ENCODE measurements around the gene SHC3. TPM values are rescaled to one million over a fixed set of nuclear protein-coding genes. Genes with fewer than 3 reads are reported as not detected.

Gene SHC3
- polyA plus RNA-seq, 1 donor from 2014 or later: not detected

- Mint-ChIP-seq H3K4me1 (peaks cover 0 to 6% (median 0%) of the 10 kb centered on the region in 3 donors), H3K27ac (no peak overlapping the region), H3K36me3 (peaks cover 3% of the 10 kb centered on the region), H3K9me3 (no peaks in the 10 kb centered on the region), H3K4me3 (peak overlapping the region in 1 of 4 donors; percentile 37), H3K27me3 (peaks cover 11% of the 10 kb centered on the region)
These were observed 176.6 kb downstream of the SHC3 start for GRCh38 chr9:89001917-89002540.

GRCh38 chr9:89000973-89001916 is 177.4 kb downstream of the SHC3 start:
- Mint-ChIP-seq H3K36me3 (peaks cover 3% of the 10 kb centered on the region), H3K27ac (no peak overlapping the region), H3K27me3 (peaks cover 11% of the 10 kb centered on the region), H3K4me1 (peaks cover 0 to 6% (median 0%) of the 10 kb centered on the region in 3 donors), H3K4me3 (peak overlapping the region in 1 of 4 donors; percentile 37), H3K9me3 (no peaks in the 10 kb centered on the region)

GRCh38 chr9:89000371-89000781 is 178.2 kb downstream of the SHC3 start:
- H3K9me3 Mint-ChIP-seq: no peaks in the 10 kb centered on the region
- peaks cover 0 to 6% (median 0%) of the 10 kb centered on the region in 3 donors for H3K4me1 Mint-ChIP-seq
- H3K27me3 Mint-ChIP-seq: peaks cover 11% of the 10 kb centered on the region
- H3K27ac Mint-ChIP-seq: no peak overlapping the region
- peaks cover 3% of the 10 kb centered on the region for H3K36me3 Mint-ChIP-seq
- H3K4me3 Mint-ChIP-seq: no peak overlapping the region

GRCh38 chr9:88998911-88999310 is 179.7 kb downstream of the SHC3 start:
- peaks cover 0 to 6% (median 0%) of the 10 kb centered on the region in 3 donors for H3K4me1 Mint-ChIP-seq
- peaks cover 11% of the 10 kb centered on the region for H3K27me3 Mint-ChIP-seq
- no peak overlapping the region for H3K4me3 Mint-ChIP-seq
- H3K36me3 Mint-ChIP-seq: peaks cover 3% of the 10 kb centered on the region
- H3K27ac Mint-ChIP-seq: no peak overlapping the region
- H3K9me3 Mint-ChIP-seq: no peaks in the 10 kb centered on the region

GRCh38 chr9:88998503-88998902 is 180.1 kb downstream of the SHC3 start:
- Mint-ChIP-seq H3K27ac (no peak overlapping the region), H3K4me3 (no peak overlapping the region), H3K4me1 (peaks cover 0 to 6% (median 0%) of the 10 kb centered on the region in 3 donors), H3K9me3 (no peaks in the 10 kb centered on the region), H3K27me3 (peaks cover 11% of the 10 kb centered on the region), H3K36me3 (peaks cover 3% of the 10 kb centered on the region)

GRCh38 chr9:88997646-88998045 is 181.0 kb downstream of the SHC3 start:
- Mint-ChIP-seq H3K36me3 (peaks cover 3% of the 10 kb centered on the region), H3K27me3 (peaks cover 10% of the 10 kb centered on the region)

GRCh38 chr9:88996921-88997235 is 181.7 kb downstream of the SHC3 start:
- H3K9me3 Mint-ChIP-seq: no peaks in the 10 kb centered on the region
- no peak overlapping the region for H3K4me3 Mint-ChIP-seq
- peaks cover 11% of the 10 kb centered on the region for H3K27me3 Mint-ChIP-seq
- no peak overlapping the region for H3K27ac Mint-ChIP-seq
- peaks cover under 1% of the 10 kb centered on the region for H3K36me3 Mint-ChIP-seq
- peaks cover 0 to 7% (median 0%) of the 10 kb centered on the region in 3 donors for H3K4me1 Mint-ChIP-seq

More at GRCh38 chr9:88997646-88998045, 181.0 kb downstream of the SHC3 start:
- Mint-ChIP-seq H3K9me3 (no peaks in the 10 kb centered on the region), H3K27ac (no peak overlapping the region), H3K4me3 (no peak overlapping the region), H3K4me1 (peaks cover 0 to 6% (median 0%) of the 10 kb centered on the region in 3 donors)

GRCh38 chr9:88996046-88996920 is 182.3 kb downstream of the SHC3 start:
- Mint-ChIP-seq H3K4me1 (peaks cover 0 to 4% (median 0%) of the 10 kb centered on the region in 3 donors), H3K9me3 (no peaks in the 10 kb centered on the region), H3K36me3 (no peaks in the 10 kb centered on the region), H3K27me3 (peaks cover 12% of the 10 kb centered on the region), H3K4me3 (no peak overlapping the region), H3K27ac (no peak overlapping the region)

GRCh38 chr9:88995627-88996026 is 183.0 kb downstream of the SHC3 start:
- no peak overlapping the region for H3K27ac Mint-ChIP-seq
- no peaks in the 10 kb centered on the region for H3K9me3 Mint-ChIP-seq
- H3K36me3 Mint-ChIP-seq: no peaks in the 10 kb centered on the region
- peaks cover 12% of the 10 kb centered on the region for H3K27me3 Mint-ChIP-seq
- H3K4me1 Mint-ChIP-seq: peaks cover 0 to 3% (median 0%) of the 10 kb centered on the region in 3 donors
- no peak overlapping the region for H3K4me3 Mint-ChIP-seq

GRCh38 chr9:88995200-88995577 is 183.4 kb downstream of the SHC3 start:
- Mint-ChIP-seq H3K4me1 (peaks cover 0 to 3% (median 0%) of the 10 kb centered on the region in 3 donors), H3K9me3 (no peaks in the 10 kb centered on the region), H3K27ac (no peak overlapping the region), H3K4me3 (no peak overlapping the region), H3K27me3 (peaks cover 16% of the 10 kb centered on the region), H3K36me3 (no peaks in the 10 kb centered on the region)

- H3K36me3 Mint-ChIP-seq: no peaks in the 10 kb centered on the region
- H3K27ac Mint-ChIP-seq: no peak overlapping the region
- H3K4me3 Mint-ChIP-seq: no peak overlapping the region
- no peaks in the 10 kb centered on the region for H3K9me3 Mint-ChIP-seq
- peaks cover 0 to 3% (median 0%) of the 10 kb centered on the region in 3 donors for H3K4me1 Mint-ChIP-seq
- H3K27me3 Mint-ChIP-seq: peaks cover 18% of the 10 kb centered on the region
These were observed 184.0 kb downstream of the SHC3 start for GRCh38 chr9:88994469-88995199.

- Mint-ChIP-seq H3K4me3 (no peak overlapping the region), H3K9me3 (no peaks in the 10 kb centered on the region), H3K27ac (no peak overlapping the region)
These were observed 184.7 kb downstream of the SHC3 start for GRCh38 chr9:88993871-88994460.

GRCh38 chr9:88993327-88993726 is 185.3 kb downstream of the SHC3 start:
- H3K9me3 Mint-ChIP-seq: no peaks in the 10 kb centered on the region
- H3K27me3 Mint-ChIP-seq: peaks cover 24% of the 10 kb centered on the region
- H3K27ac Mint-ChIP-seq: no peak overlapping the region

More at GRCh38 chr9:88993871-88994460, 184.7 kb downstream of the SHC3 start:
- Mint-ChIP-seq H3K4me1 (peaks cover 3 to 6% (median 4%) of the 10 kb centered on the region in 3 donors), H3K27me3 (peaks cover 24% of the 10 kb centered on the region), H3K36me3 (no peaks in the 10 kb centered on the region)

GRCh38 chr9:88992556-88992955 is 186.1 kb downstream of the SHC3 start:
- H3K4me3 Mint-ChIP-seq: no peak overlapping the region
- no peak overlapping the region for H3K27ac Mint-ChIP-seq
- no peaks in the 10 kb centered on the region for H3K36me3 Mint-ChIP-seq
- H3K4me1 Mint-ChIP-seq: peaks cover 3 to 6% (median 5%) of the 10 kb centered on the region in 3 donors
- H3K27me3 Mint-ChIP-seq: peaks cover 24% of the 10 kb centered on the region
- peaks cover 0 to under 1% (median 0%) of the 10 kb centered on the region in 3 donors for H3K9me3 Mint-ChIP-seq

More at GRCh38 chr9:88993327-88993726, 185.3 kb downstream of the SHC3 start:
- Mint-ChIP-seq H3K36me3 (no peaks in the 10 kb centered on the region), H3K4me1 (peaks cover 3 to 6% (median 5%) of the 10 kb centered on the region in 3 donors), H3K4me3 (no peak overlapping the region)
